GM12878 (cell line): ENCODE results near the gene SYCP2. TPM values are rescaled to one million over a fixed set of nuclear protein-coding genes. Genes with fewer than 3 reads are reported as not detected.

ENCODE experiments used
- CHD1 ChIP-seq: IDR thresholded peaks from 2 replicates; pipeline ENCODE4 v1.6.1; 2012; ENCODE audit warnings: low read depth, low read length, improper control_type of control experiment
- FOS ChIP-seq: IDR thresholded peaks from 3 replicates; pipeline ENCODE4 v1.6.1; 2011; ENCODE audit warnings: borderline replicate concordance; ENCODE audit not compliant: insufficient read length; ENCODE audit errors: extremely low read depth
- FOXK2 ChIP-seq: fragments of 450-650 bp; IDR thresholded peaks from 2 replicates; pipeline ENCODE4 v1.6.1; 2017; ENCODE audit warnings: mild to moderate bottlenecking, moderate library complexity
- HDAC6 ChIP-seq: fragments of 200-600 bp; sonication (generic); IDR thresholded peaks from one replicate; pipeline ENCODE4 v1.8.0; 2017; ENCODE audit warnings: antibody characterized with exemption; ENCODE audit not compliant: unreplicated experiment
- HDGF ChIP-seq: fragments of 450-650 bp; IDR thresholded peaks from 2 replicates; pipeline ENCODE4 v1.6.1; 2016; ENCODE audit warnings: antibody characterized with exemption
- IKZF2 ChIP-seq, 2 experiments: fragments of 450-650 bp; IDR thresholded peaks; 2 replicates each; pipeline ENCODE4 v1.6.1; 2017; ENCODE audit warnings: mild to moderate bottlenecking in 2 of 2, moderate library complexity in 2 of 2
- IRF3 ChIP-seq: fragments of 450-650 bp; IDR thresholded peaks from 2 replicates; pipeline ENCODE4 v1.6.1; 2014; ENCODE audit warnings: mild to moderate bottlenecking
- KAT2A ChIP-seq: conservative IDR thresholded peaks from 2 replicates; pipeline ENCODE4 v1.6.1; 2011; ENCODE audit warnings: low read depth, low read length; ENCODE audit not compliant: control insufficient read depth
- MLLT1 ChIP-seq: fragments of 450-650 bp; IDR thresholded peaks from 2 replicates; pipeline ENCODE4 v1.6.1; 2016; ENCODE audit warnings: mild to moderate bottlenecking
- PML ChIP-seq: IDR thresholded peaks from 2 replicates; pipeline ENCODE4 v1.6.1; 2012; ENCODE audit warnings: low read length, inconsistent platforms
- RB1 ChIP-seq: fragments of 450-650 bp; formaldehyde crosslinking; IDR thresholded peaks from 2 replicates; pipeline ENCODE4 v1.6.1; 2017; ENCODE audit warnings: mild to moderate bottlenecking, borderline replicate concordance
- REST ChIP-seq: IDR thresholded peaks from 2 replicates; pipeline ENCODE4 v1.6.1; 2012; ENCODE audit warnings: mild to moderate bottlenecking, low read depth, low read length
- RFX5 ChIP-seq: IDR thresholded peaks from 2 replicates; pipeline ENCODE4 v1.6.1; 2011; ENCODE audit warnings: low read depth, low read length, improper control_type of control experiment
- SKIL ChIP-seq: fragments of 450-650 bp; IDR thresholded peaks from 2 replicates; pipeline ENCODE4 v1.6.1; 2017; ENCODE audit warnings: mild to moderate bottlenecking, low read depth, inconsistent platforms; ENCODE audit not compliant: poor library complexity, severe bottlenecking
- SMAD1 ChIP-seq: fragments of 450-650 bp; IDR thresholded peaks from 2 replicates; pipeline ENCODE4 v1.6.1; 2018; ENCODE audit warnings: mild to moderate bottlenecking, low read depth; ENCODE audit not compliant: partially characterized antibody
- STAT3 ChIP-seq: IDR thresholded peaks from 2 replicates; pipeline ENCODE4 v1.6.1; 2011; ENCODE audit warnings: low read depth, low read length, improper control_type of control experiment
- TCF12 ChIP-seq: IDR thresholded peaks from 2 replicates; pipeline ENCODE4 v1.6.1; 2011; ENCODE audit warnings: low read depth, mild to moderate bottlenecking, low read length
- ZBTB33 ChIP-seq: fragments of 450-650 bp; IDR thresholded peaks from 2 replicates; pipeline ENCODE4 v1.6.1; 2017; ENCODE audit warnings: mild to moderate bottlenecking
- ZNF207 ChIP-seq: fragments of 450-650 bp; IDR thresholded peaks from 2 replicates; pipeline ENCODE4 v1.6.1; 2014; ENCODE audit warnings: antibody characterized with exemption, mild to moderate bottlenecking, borderline replicate concordance
- ZNF622 ChIP-seq: fragments of 450-650 bp; IDR thresholded peaks from 2 replicates; pipeline ENCODE4 v1.6.1; 2017; ENCODE audit warnings: mild to moderate bottlenecking, inconsistent platforms
- ZSCAN29 ChIP-seq: fragments of 450-650 bp; IDR thresholded peaks from 2 replicates; pipeline ENCODE4 v1.6.1; 2017; ENCODE audit warnings: mild to moderate bottlenecking, moderate library complexity
- polyA plus RNA-seq, 11 experiments: library from polyadenylated mRNA; depleted of rRNA in 4 of 11; unstranded in 6 of 11; stranded (reverse) in 5 of 11; fragments of >200 nt; fragmentation: Nextera tagmentation in 4 of 11; fragmentation: Illumina TruSeq in 1 of 11; extraction: Ambion mirVana in 4 of 11; extraction: Trizol in 1 of 11; gene quantifications; 1 replicate in 1 of 11; 2 replicates in 10 of 11; pipeline versions ENCODE4 v1.2.1 to v1.2.3, GENCODE V29; 2011 to 2016; ENCODE audit warnings: inconsistent platforms in 2 of 11, missing spikeins in 2 of 11, low read depth in 1 of 11
- total RNA-seq, 4 experiments: library from RNA; depleted of rRNA in 3 of 4; stranded (reverse); fragments of >200 nt in 3 of 4; fragmentation: Illumina TruSeq in 1 of 4; extraction: Trizol in 1 of 4; gene quantifications; 2 replicates each; pipeline versions ENCODE4 v1.2.1 to v1.2.3, GENCODE V29; 2013 to 2021

SYCP2 gene
- total and polyA plus RNA-seq, 10 of the 15 experiments (the other 5 are each of a cell fraction or from before 2014, with no cell fraction given) = 0.01 to 0.18 (median 0.09) TPM; not detected in 2

GRCh38 chr20:59933849-59934585, 580 bp upstream of the SYCP2 start (continued):
- TF ChIP-seq REST (peak; percentile 35; the same call in 1 of the 2 replicates), RB1 (0 out of 2 replicates have a peak, but pooled peaks have one; percentile 72), CHD1 (no peak), TCF12 (no peak), ZNF207 (peak; percentile 80; the same call in 1 of the 2 replicates), FOXK2 (no peak), IRF3 (no peak), HDAC6 (no peak), IKZF2 (IDR thresholded peaks at IDR 0.05) (no peak), ZBTB33 (no peak), SMAD1 (no peak), ZNF622 (no peak), SKIL (no peak), STAT3 (no peak), PML (no peak), KAT2A (no peak), MLLT1 (no peak), HDGF (no peak), RFX5 (no peak), FOS (no peak), ZSCAN29 (no peak)
